Measurements from ENCODE around the gene NFATC1. TPM values are rescaled to one million over a fixed set of nuclear protein-coding genes. Genes with fewer than 3 reads are reported as not detected.

Gene NFATC1
- polyA plus RNA-seq, 1 donor from 2014 or later = 0.37 TPM

DNA sequence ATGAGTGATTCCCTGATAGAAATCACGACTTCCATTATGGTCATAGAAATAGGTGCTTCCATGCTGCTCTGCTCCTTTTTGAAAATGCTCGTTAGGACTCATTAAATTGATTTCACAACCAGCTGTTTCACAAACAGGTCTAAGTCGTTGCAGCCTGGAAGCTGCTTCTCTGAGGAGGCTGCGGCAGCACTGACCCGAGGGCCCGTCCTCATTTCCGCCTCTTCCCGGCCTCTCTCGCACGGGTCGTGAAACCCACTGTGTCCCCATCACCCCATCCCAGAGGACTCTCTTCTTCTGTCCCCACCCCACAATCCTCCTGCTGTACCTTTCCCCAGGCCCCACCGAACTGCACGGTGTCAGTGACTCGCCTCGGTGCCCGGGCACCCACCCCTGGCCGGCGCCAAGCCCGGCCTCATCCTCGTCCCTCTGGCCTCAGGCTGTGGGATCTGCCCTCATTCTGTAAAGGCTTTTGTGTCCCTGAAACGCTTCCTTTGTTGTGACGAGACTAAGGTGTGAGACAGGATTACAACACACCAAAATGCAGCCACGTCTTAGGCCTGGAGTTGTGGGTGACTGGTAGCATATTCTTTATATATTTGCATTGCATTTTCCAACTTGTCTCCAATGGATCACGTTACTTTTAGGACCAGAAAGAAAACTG, 171.2 kb downstream of the NFATC1 start:
- Histone ChIP-seq H4K20me1 (ENCODE audit: insufficient read depth) (no peaks in the 10 kb centered on the region), H3K9me2 (ENCODE audit: insufficient read depth, low read length) (no peaks in the 10 kb centered on the region), H3K27ac (ENCODE audit: low read length) (no peak overlapping the region), H3K9me3 (ENCODE audit: low read length) (no peaks in the 10 kb centered on the region), H3F3A (ENCODE audit: insufficient read depth, low read length, poor library complexity, severe bottlenecking) (no peaks in the 10 kb centered on the region), H2AFZ (ENCODE audit: low read depth, low read length) (no peak overlapping the region), H3K4me2 (ENCODE audit: low read length) (no peak overlapping the region), H3K4me3 (ENCODE audit: low read length) (no peak overlapping the region), H3K79me2 (replicated peaks; ENCODE audit: insufficient read depth, low read length) (no peaks in the 10 kb centered on the region), H3K36me3 (ENCODE audit: insufficient read depth, low read length) (no peaks in the 10 kb centered on the region), H3K27me3 (ENCODE audit: insufficient read depth, low read depth, low read length) (no peaks in the 10 kb centered on the region), H3K9ac (ENCODE audit: low read length) (no peak overlapping the region)
- TF ChIP-seq, protein P1, sequence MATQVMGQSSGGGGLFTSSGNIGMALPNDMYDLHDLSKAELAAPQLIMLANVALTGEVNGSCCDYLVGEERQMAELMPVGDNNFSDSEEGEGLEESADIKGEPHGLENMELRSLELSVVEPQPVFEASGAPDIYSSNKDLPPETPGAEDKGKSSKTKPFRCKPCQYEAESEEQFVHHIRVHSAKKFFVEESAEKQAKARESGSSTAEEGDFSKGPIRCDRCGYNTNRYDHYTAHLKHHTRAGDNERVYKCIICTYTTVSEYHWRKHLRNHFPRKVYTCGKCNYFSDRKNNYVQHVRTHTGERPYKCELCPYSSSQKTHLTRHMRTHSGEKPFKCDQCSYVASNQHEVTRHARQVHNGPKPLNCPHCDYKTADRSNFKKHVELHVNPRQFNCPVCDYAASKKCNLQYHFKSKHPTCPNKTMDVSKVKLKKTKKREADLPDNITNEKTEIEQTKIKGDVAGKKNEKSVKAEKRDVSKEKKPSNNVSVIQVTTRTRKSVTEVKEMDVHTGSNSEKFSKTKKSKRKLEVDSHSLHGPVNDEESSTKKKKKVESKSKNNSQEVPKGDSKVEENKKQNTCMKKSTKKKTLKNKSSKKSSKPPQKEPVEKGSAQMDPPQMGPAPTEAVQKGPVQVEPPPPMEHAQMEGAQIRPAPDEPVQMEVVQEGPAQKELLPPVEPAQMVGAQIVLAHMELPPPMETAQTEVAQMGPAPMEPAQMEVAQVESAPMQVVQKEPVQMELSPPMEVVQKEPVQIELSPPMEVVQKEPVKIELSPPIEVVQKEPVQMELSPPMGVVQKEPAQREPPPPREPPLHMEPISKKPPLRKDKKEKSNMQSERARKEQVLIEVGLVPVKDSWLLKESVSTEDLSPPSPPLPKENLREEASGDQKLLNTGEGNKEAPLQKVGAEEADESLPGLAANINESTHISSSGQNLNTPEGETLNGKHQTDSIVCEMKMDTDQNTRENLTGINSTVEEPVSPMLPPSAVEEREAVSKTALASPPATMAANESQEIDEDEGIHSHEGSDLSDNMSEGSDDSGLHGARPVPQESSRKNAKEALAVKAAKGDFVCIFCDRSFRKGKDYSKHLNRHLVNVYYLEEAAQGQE (IDR thresholded peaks at IDR 0.05; ENCODE audit: borderline replicate concordance) = no peak
- no peak for TF ChIP-seq RAD21 (conservative IDR thresholded peaks at IDR 0.05)
- no peak for TF ChIP-seq POLR2AphosphoS5 (IDR thresholded peaks at IDR 0.05)
- TF ChIP-seq TAF1 (IDR thresholded peaks at IDR 0.05; ENCODE audit: low read depth) = no peak
- no peak for TF ChIP-seq MXI1 (conservative IDR thresholded peaks at IDR 0.05; ENCODE audit: poor library complexity, severe bottlenecking)
- no peak for TF ChIP-seq EP300 (conservative IDR thresholded peaks at IDR 0.05; ENCODE audit: poor library complexity, severe bottlenecking)
- TF ChIP-seq, protein P2, sequence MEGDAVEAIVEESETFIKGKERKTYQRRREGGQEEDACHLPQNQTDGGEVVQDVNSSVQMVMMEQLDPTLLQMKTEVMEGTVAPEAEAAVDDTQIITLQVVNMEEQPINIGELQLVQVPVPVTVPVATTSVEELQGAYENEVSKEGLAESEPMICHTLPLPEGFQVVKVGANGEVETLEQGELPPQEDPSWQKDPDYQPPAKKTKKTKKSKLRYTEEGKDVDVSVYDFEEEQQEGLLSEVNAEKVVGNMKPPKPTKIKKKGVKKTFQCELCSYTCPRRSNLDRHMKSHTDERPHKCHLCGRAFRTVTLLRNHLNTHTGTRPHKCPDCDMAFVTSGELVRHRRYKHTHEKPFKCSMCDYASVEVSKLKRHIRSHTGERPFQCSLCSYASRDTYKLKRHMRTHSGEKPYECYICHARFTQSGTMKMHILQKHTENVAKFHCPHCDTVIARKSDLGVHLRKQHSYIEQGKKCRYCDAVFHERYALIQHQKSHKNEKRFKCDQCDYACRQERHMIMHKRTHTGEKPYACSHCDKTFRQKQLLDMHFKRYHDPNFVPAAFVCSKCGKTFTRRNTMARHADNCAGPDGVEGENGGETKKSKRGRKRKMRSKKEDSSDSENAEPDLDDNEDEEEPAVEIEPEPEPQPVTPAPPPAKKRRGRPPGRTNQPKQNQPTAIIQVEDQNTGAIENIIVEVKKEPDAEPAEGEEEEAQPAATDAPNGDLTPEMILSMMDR (IDR thresholded peaks at IDR 0.05; ENCODE audit: poor library complexity, severe bottlenecking) = no peak
- TF ChIP-seq SMC3 (conservative IDR thresholded peaks at IDR 0.05; ENCODE audit: poor library complexity) = no peak
- no peak for TF ChIP-seq EZH2 (IDR thresholded peaks at IDR 0.05; ENCODE audit: borderline replicate concordance, insufficient read depth, low read length, poor library complexity, severe bottlenecking)

DNA sequence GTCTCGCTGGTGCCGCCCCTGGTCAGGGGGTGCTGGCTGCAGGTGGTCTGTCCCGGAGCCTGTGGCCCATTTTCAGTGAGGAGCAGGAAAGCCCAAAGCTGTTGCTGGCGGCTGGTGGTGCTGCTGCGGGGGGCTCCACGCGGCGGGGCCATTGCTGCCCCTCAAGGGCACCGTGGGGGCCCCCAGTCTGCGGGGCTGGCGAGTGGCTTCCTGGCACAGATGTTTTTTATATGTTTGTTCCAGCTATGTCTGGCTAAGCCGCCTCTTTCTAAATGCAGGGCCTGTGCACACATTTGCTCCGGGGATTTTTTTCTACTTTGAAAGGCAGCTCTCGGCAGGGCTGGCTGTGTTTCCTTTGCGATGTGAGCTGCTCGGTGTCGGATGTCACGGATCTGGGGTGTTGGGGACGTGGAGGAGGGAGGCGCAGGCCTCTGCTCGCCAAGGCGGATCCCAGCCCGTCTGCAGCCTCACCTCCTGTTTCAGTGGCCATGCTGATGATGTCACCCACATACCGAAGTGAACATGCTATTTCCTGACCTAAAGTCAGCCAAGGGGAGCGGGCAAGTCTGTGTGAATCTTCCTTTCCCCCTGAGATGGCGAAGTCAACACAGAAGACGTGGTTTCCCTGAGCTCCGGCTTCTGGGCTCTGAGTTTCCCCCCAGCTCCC, 171.9 kb downstream of the NFATC1 start:
- Histone ChIP-seq H3K36me3 (ENCODE audit: insufficient read depth, low read length) (no peaks in the 10 kb centered on the region), H3F3A (ENCODE audit: insufficient read depth, low read length, poor library complexity, severe bottlenecking) (no peaks in the 10 kb centered on the region), H3K4me2 (ENCODE audit: low read length) (no peak overlapping the region), H2AFZ (ENCODE audit: low read depth, low read length) (no peak overlapping the region), H3K4me3 (ENCODE audit: low read length) (no peak overlapping the region), H3K9me3 (ENCODE audit: low read length) (no peaks in the 10 kb centered on the region), H3K9ac (ENCODE audit: low read length) (no peak overlapping the region), H4K20me1 (ENCODE audit: insufficient read depth) (no peaks in the 10 kb centered on the region), H3K79me2 (replicated peaks; ENCODE audit: insufficient read depth, low read length) (no peaks in the 10 kb centered on the region), H3K27me3 (ENCODE audit: insufficient read depth, low read depth, low read length) (no peaks in the 10 kb centered on the region), H3K9me2 (ENCODE audit: insufficient read depth, low read length) (no peaks in the 10 kb centered on the region), H3K27ac (ENCODE audit: low read length) (no peak overlapping the region)
- TF ChIP-seq EP300 (conservative IDR thresholded peaks at IDR 0.05; ENCODE audit: poor library complexity, severe bottlenecking) = no peak
- no peak for TF ChIP-seq TAF1 (IDR thresholded peaks at IDR 0.05; ENCODE audit: low read depth)
- TF ChIP-seq, protein P1 (IDR thresholded peaks at IDR 0.05; ENCODE audit: borderline replicate concordance) = no peak
- TF ChIP-seq, protein P2 (IDR thresholded peaks at IDR 0.05; ENCODE audit: poor library complexity, severe bottlenecking) = no peak
- no peak for TF ChIP-seq SMC3 (conservative IDR thresholded peaks at IDR 0.05; ENCODE audit: poor library complexity)
